H1 (cell line): ENCODE data around the gene ITGB2. TPM values are rescaled to one million over a fixed set of nuclear protein-coding genes. Genes with fewer than 3 reads are reported as not detected.

Source experiments
- CTCF ChIA-PET: fragments of 300-600 bp; sonication (Branson Sonifier 250); formaldehyde crosslinking; loops from one replicate; lab custom pipeline; 2021; ENCODE audit not compliant: partially characterized antibody; lab: Charles Lee
- POLR2A ChIA-PET: fragments of 300-600 bp; sonication (Branson Sonifier 250); formaldehyde crosslinking; loops from one replicate; lab custom pipeline; 2021; ENCODE audit warnings: inconsistent platforms; ENCODE audit not compliant: partially characterized antibody; lab: Charles Lee
- DNase-seq, 2 experiments: peaks; one replicate each; pipeline versions ENCODE4 v3.0.0 to v3.0.0-alpha.2; 2010 to 2022; ENCODE audit warnings: low spot score in 2 of 2, low read depth in 1 of 2, mixed read lengths in 1 of 2
- FAIRE-seq: peaks from 2 replicates; lab custom pipeline; 2011; peaks lifted over from hg19 to GRCh38; lab: Jason Lieb, UNC
- H2AFZ ChIP-seq: 2 replicates; pipeline ENCODE4 v1.8.1; 2012; ENCODE audit warnings: low read length, inconsistent platforms
- H2AK5ac ChIP-seq: 2 replicates; pipeline ENCODE4 v1.6.1; 2013; ENCODE audit warnings: low read depth, low read length
- H2BK120ac ChIP-seq: replicated peaks from 2 replicates; pipeline ENCODE3; 2013; ENCODE audit warnings: low read depth, low read length, inconsistent platforms
- H2BK12ac ChIP-seq: 2 replicates; pipeline ENCODE4 v1.6.1; 2013; ENCODE audit warnings: low read depth, low read length
- H2BK15ac ChIP-seq: 2 replicates; pipeline ENCODE4 v1.6.1; 2013; ENCODE audit warnings: low read length
- H2BK20ac ChIP-seq: 2 replicates; pipeline ENCODE4 v1.6.1; 2013; ENCODE audit warnings: low read length
- H2BK5ac ChIP-seq: 2 replicates; pipeline ENCODE4 v1.6.1; 2013; ENCODE audit warnings: low read depth, low read length
- H3K14ac ChIP-seq: 2 replicates; pipeline ENCODE4 v1.6.1; 2013; ENCODE audit warnings: inconsistent platforms; ENCODE audit not compliant: insufficient read length
- H3K18ac ChIP-seq: 2 replicates; pipeline ENCODE4 v1.6.1; 2013; ENCODE audit warnings: low read length; ENCODE audit errors: extremely low read depth
- H3K23ac ChIP-seq: 2 replicates; pipeline ENCODE4 v1.6.1; 2013; ENCODE audit warnings: inconsistent platforms; ENCODE audit not compliant: insufficient read length
- H3K23me2 ChIP-seq: 2 replicates; pipeline ENCODE4 v1.6.1; 2013; ENCODE audit warnings: low read depth, low read length
- H3K27ac ChIP-seq: 2 replicates; pipeline ENCODE4 v1.6.1; 2011; ENCODE audit warnings: low read depth, low read length, inconsistent platforms
- H3K27me3 ChIP-seq, 4 experiments: replicated peaks in 1 of 4; 1 replicate in 1 of 4; 2 replicates in 3 of 4; pipeline versions ENCODE4 v1.6.1 to v1.8.1; 2011 to 2013; ENCODE audit warnings: low read length in 3 of 4, mild to moderate bottlenecking in 3 of 4, inconsistent platforms in 2 of 4, mixed read lengths in 2 of 4, moderate library complexity in 1 of 4; ENCODE audit not compliant: control insufficient read depth in 3 of 4, insufficient read depth in 3 of 4; ENCODE audit errors: extremely low read depth in 1 of 4
- H3K36me3 ChIP-seq, 4 experiments: 2 replicates each; pipeline versions ENCODE4 v1.6.1 to v1.8.1; 2011 to 2013; ENCODE audit warnings: mild to moderate bottlenecking in 4 of 4, low read length in 3 of 4, moderate library complexity in 2 of 4, control low read depth in 1 of 4, inconsistent platforms in 1 of 4; ENCODE audit not compliant: insufficient read depth in 4 of 4, control insufficient read depth in 2 of 4
- H3K4ac ChIP-seq: replicated peaks from 2 replicates; pipeline ENCODE3; 2013; ENCODE audit warnings: low read length, low read depth, mixed read lengths, inconsistent platforms; ENCODE audit not compliant: insufficient read length
- H3K4me1 ChIP-seq, 4 experiments: replicated peaks in 1 of 4; 1 replicate in 1 of 4; 2 replicates in 3 of 4; pipeline versions ENCODE4 v1.6.1 to v1.8.1; 2011 to 2013; ENCODE audit warnings: low read length in 3 of 4, inconsistent platforms in 2 of 4, mixed read lengths in 1 of 4; ENCODE audit not compliant: insufficient read depth in 4 of 4, control insufficient read depth in 3 of 4
- H3K4me2 ChIP-seq, 2 experiments: 2 replicates each; pipeline versions ENCODE4 v1.6.1 to v1.8.1; 2011 to 2013; ENCODE audit warnings: low read depth in 2 of 2, low read length in 2 of 2, control low read depth in 1 of 2, inconsistent platforms in 1 of 2, mild to moderate bottlenecking in 1 of 2; ENCODE audit not compliant: insufficient read depth in 1 of 2
- H3K4me3 ChIP-seq, 4 experiments: fragments of 200-600, 300-600 bp in 1 of 4; sonication (generic), shearing (Covaris generic), sonication (Bioruptor Twin) in 1 of 4; 2 replicates each; pipeline versions ENCODE4 v1.5.1 to v1.8.1; 2011 to 2016; ENCODE audit warnings: low read length in 4 of 4, low read depth in 3 of 4, control low read depth in 2 of 4, inconsistent platforms in 2 of 4, mild to moderate bottlenecking in 2 of 4, mixed read lengths in 1 of 4, moderate library complexity in 1 of 4; ENCODE audit not compliant: insufficient read depth in 2 of 4; ENCODE audit errors: extremely low read depth in 1 of 4
- H3K56ac ChIP-seq: replicated peaks from 2 replicates; pipeline ENCODE3; 2013; ENCODE audit warnings: low read depth, mild to moderate bottlenecking, mixed read lengths, low read length, inconsistent platforms; ENCODE audit not compliant: insufficient read length
- H3K79me1 ChIP-seq: 2 replicates; pipeline ENCODE4 v1.6.1; 2013; ENCODE audit warnings: low read depth, low read length, control low read depth
- H3K79me2 ChIP-seq, 2 experiments: 2 replicates each; pipeline versions ENCODE4 v1.6.1 to v1.8.1; 2012 to 2013; ENCODE audit warnings: low read length in 2 of 2, mild to moderate bottlenecking in 2 of 2, inconsistent platforms in 1 of 2; ENCODE audit not compliant: insufficient read depth in 2 of 2, control insufficient read depth in 1 of 2
- H3K9ac ChIP-seq, 4 experiments: replicated peaks in 1 of 4; 1 replicate in 1 of 4; 2 replicates in 3 of 4; pipeline versions ENCODE4 v1.6.1 to v1.8.1; 2011 to 2013; ENCODE audit warnings: low read depth in 3 of 4, low read length in 3 of 4, control low read depth in 2 of 4, mild to moderate bottlenecking in 2 of 4, moderate library complexity in 2 of 4, inconsistent platforms in 1 of 4; ENCODE audit errors: extremely low read depth in 1 of 4
- H3K9me3 ChIP-seq, 2 experiments: 2 replicates each; pipeline versions ENCODE4 v1.6.1 to v1.8.1; 2012 to 2013; ENCODE audit warnings: mild to moderate bottlenecking in 2 of 2, moderate library complexity in 2 of 2, control low read depth in 1 of 2, inconsistent platforms in 1 of 2, low read depth in 1 of 2, low read length in 1 of 2, mixed read lengths in 1 of 2; ENCODE audit not compliant: insufficient read depth in 2 of 2
- H4K20me1 ChIP-seq, 2 experiments: replicated peaks in 1 of 2; 2 replicates each; pipeline versions ENCODE3 to v1.8.1; 2011 to 2013; ENCODE audit warnings: inconsistent platforms in 2 of 2, low read length in 2 of 2, mild to moderate bottlenecking in 1 of 2; ENCODE audit not compliant: insufficient read depth in 2 of 2, control insufficient read depth in 1 of 2
- H4K5ac ChIP-seq: 2 replicates; pipeline ENCODE4 v1.6.1; 2013; ENCODE audit warnings: low read length, low read depth, mixed read lengths, inconsistent platforms; ENCODE audit not compliant: insufficient read length
- H4K8ac ChIP-seq: 2 replicates; pipeline ENCODE4 v1.8.0; 2013; ENCODE audit warnings: mild to moderate bottlenecking, moderate library complexity, low read length, inconsistent platforms; ENCODE audit not compliant: insufficient read depth; ENCODE audit errors: extremely low read depth
- H4K91ac ChIP-seq: replicated peaks from 2 replicates; pipeline ENCODE3; 2013; ENCODE audit warnings: low read length, mixed read lengths, inconsistent platforms; ENCODE audit not compliant: insufficient read length
- BCL11A ChIP-seq, 2 experiments: IDR thresholded peaks; one replicate each; pipeline ENCODE4 v1.6.1; 2011; ENCODE audit warnings: low read depth in 2 of 2, low read length in 2 of 2, mild to moderate bottlenecking in 2 of 2
- E2F6 ChIP-seq: IDR thresholded peaks from 2 replicates; pipeline ENCODE4 v1.6.1; 2012; ENCODE audit warnings: inconsistent platforms
- FOSL1 ChIP-seq: IDR thresholded peaks from 2 replicates; pipeline ENCODE4 v1.6.1; 2011; ENCODE audit warnings: mild to moderate bottlenecking, low read depth, low read length, moderate library complexity; ENCODE audit not compliant: insufficient read depth
- HDAC2 ChIP-seq, 2 experiments: fragments of 300-600 bp in 1 of 2; sonication (generic) in 1 of 2; IDR thresholded peaks; 2 replicates each; pipeline ENCODE4 v1.6.1; 2011 to 2012; ENCODE audit warnings: low read depth in 2 of 2, low read length in 2 of 2, mild to moderate bottlenecking in 2 of 2, moderate library complexity in 2 of 2, borderline replicate concordance in 1 of 2, inconsistent platforms in 1 of 2
- KDM5A ChIP-seq: fragments of 200-600 bp; IDR thresholded peaks from 2 replicates; pipeline ENCODE4 v1.7.1; 2012; ENCODE audit warnings: mild to moderate bottlenecking, low read length, inconsistent platforms, mixed read lengths
- PHF8 ChIP-seq: fragments of 200-600 bp; sonication (generic); conservative IDR thresholded peaks from 2 replicates; pipeline ENCODE4 v1.7.1; 2012; ENCODE audit warnings: low read depth, mild to moderate bottlenecking, inconsistent platforms, low read length, moderate library complexity
- POLR2A ChIP-seq, 2 experiments: IDR thresholded peaks; 1 replicate in 1 of 2; 2 replicates in 1 of 2; pipeline ENCODE4 v1.6.1; 2011; ENCODE audit warnings: low read depth in 2 of 2, low read length in 2 of 2, mild to moderate bottlenecking in 2 of 2; ENCODE audit errors: control extremely low read depth in 1 of 2
- RFX5 ChIP-seq: IDR thresholded peaks from 2 replicates; pipeline ENCODE4 v1.6.1; 2011; ENCODE audit warnings: low read depth, low read length, improper control_type of control experiment, borderline replicate concordance
- RXRA ChIP-seq: IDR thresholded peaks from 2 replicates; pipeline ENCODE4 v1.6.1; 2011; ENCODE audit warnings: low read depth, mild to moderate bottlenecking, low read length, moderate library complexity; ENCODE audit not compliant: insufficient read depth
- SP1 ChIP-seq: IDR thresholded peaks from 2 replicates; pipeline ENCODE4 v1.6.1; 2011; ENCODE audit warnings: low read depth, low read length
- SRF ChIP-seq: IDR thresholded peaks from 2 replicates; pipeline ENCODE4 v1.6.1; 2011; ENCODE audit warnings: mild to moderate bottlenecking, low read depth, low read length, moderate library complexity
- SUZ12 ChIP-seq: fragments of 200-600 bp; sonication (generic); IDR thresholded peaks from 2 replicates; pipeline ENCODE4 v1.6.1; 2012; ENCODE audit warnings: mild to moderate bottlenecking, inconsistent platforms, low read length, moderate library complexity, mixed read lengths
- TAF1 ChIP-seq: IDR thresholded peaks from 2 replicates; pipeline ENCODE4 v1.6.1; 2011; ENCODE audit warnings: mild to moderate bottlenecking, low read depth, low read length
- TAF7 ChIP-seq: optimal IDR thresholded peaks from 2 replicates; pipeline ENCODE3; 2011; ENCODE audit warnings: low read depth, mild to moderate bottlenecking, inconsistent platforms, low read length, moderate library complexity, borderline replicate concordance
- WGBS, 2 experiments: shearing (Covaris generic) in 1 of 2; methylation state at CpG; one replicate each; pipeline versions ENCODE4 v1.1.6 to v1.1.7; 2013 to 2015; ENCODE audit warnings: low lambda C conversion rate in 2 of 2, mixed read lengths in 2 of 2, inconsistent platforms in 1 of 2, low coverage in 1 of 2, missing lambda C conversion rate in 1 of 2; ENCODE audit not compliant: insufficient replicate concordance in 2 of 2, insufficient coverage in 1 of 2, insufficient read length in 1 of 2; ENCODE audit errors: extremely low coverage in 1 of 2, missing lambda C conversion rate in 1 of 2; 5-methylcytosine and 5-hydroxymethylcytosine counted together
- polyA plus RNA-seq, 7 experiments: library from polyadenylated mRNA; depleted of rRNA in 3 of 7; stranded (reverse) in 5 of 7; unstranded in 2 of 7; fragments of >200 nt in 5 of 7; fragments of 200-250 nt in 2 of 7; gene quantifications; 1 replicate in 5 of 7; 2 replicates in 1 of 7; 4 replicates in 1 of 7; pipeline versions ENCODE4 v1.2.1 to v1.2.3, GENCODE V29; 2011 to 2013; ENCODE audit warnings: missing spikeins in 2 of 7, mixed read lengths in 2 of 7
- total RNA-seq: library from RNA; stranded (reverse); fragmentation: NEBNext Ultra II Directional; extraction: Animal tissue kit (Norgen Biotek cat#: 25700); gene quantifications from 2 replicates; pipeline ENCODE4 v1.2.1, GENCODE V29; 2021

ITGB2 gene
- total and polyA plus RNA-seq, 2 of the 8 experiments (the other 6 are each of a cell fraction or from before 2014, with no cell fraction given) = 0.24 to 0.63 TPM

GRCh38 chr21:44855572-44855971, 65.1 kb downstream of the ITGB2 start:
- H3K4ac ChIP-seq = no peak overlapping the region
- no peak overlapping the region for H4K5ac ChIP-seq
- H2BK20ac ChIP-seq = no peak overlapping the region
- no peak overlapping the region for H2AK5ac ChIP-seq
- no peak overlapping the region for H2BK5ac ChIP-seq
- no peaks in the 10 kb centered on the region for H3K4me1 ChIP-seq
- H4K91ac ChIP-seq = no peak overlapping the region
- H2BK12ac ChIP-seq = no peak overlapping the region
- H3K36me3 ChIP-seq = peaks cover 10 to 54% (median 40%) of the 10 kb centered on the region in 4 experiments; a peak in 7 of 8 replicates
- no peak overlapping the region for H3K14ac ChIP-seq
- no peaks in the 10 kb centered on the region for H3K9me3 ChIP-seq
- H3K23me2 ChIP-seq = no peaks in the 10 kb centered on the region
- FAIRE-seq = no peak
- WGBS, 2 experiments = 94% methylated on average over 14 of the region's 14 CpGs; no CpG with 5 or more reads in 1 of the 2 experiments
- no peak overlapping the region for H2BK120ac ChIP-seq
- no peak overlapping the region for H3K9ac ChIP-seq
- H4K20me1 ChIP-seq = peaks cover 4 to 27% of the 10 kb centered on the region in 2 experiments
- ChIA-PET POLR2A (interaction anchor here (1.4 to 1.5 kb wide), 2 partner anchors 17 to 57 kb away, joined by 3 to 6 read pairs; no protein-coding TSS in a partner anchor), CTCF (interaction anchor here (1.7 kb wide), 1 partner anchor 79 kb away, joined by 3 read pairs; no protein-coding TSS in a partner anchor)
- H3K27ac ChIP-seq = no peak overlapping the region
- peak overlapping the region; percentile 58; the same call in 1 of the 2 replicates for H4K8ac ChIP-seq
- peaks cover 6% of the 10 kb centered on the region; the same call in 1 of the 2 replicates for H3K79me1 ChIP-seq
- H3K4me3 ChIP-seq = no peak overlapping the region
- no peak overlapping the region for H3K4me2 ChIP-seq
- H2BK15ac ChIP-seq = no peak overlapping the region
- DNase-seq = no peak
- H3K56ac ChIP-seq = no peak overlapping the region
- H3K23ac ChIP-seq = no peak overlapping the region
- no peaks in the 10 kb centered on the region for H3K27me3 ChIP-seq
- H2AFZ ChIP-seq = no peak overlapping the region
- H3K79me2 ChIP-seq = peaks cover 0 to 20% of the 10 kb centered on the region in 2 experiments; a peak in 1 of 4 replicates
- H3K18ac ChIP-seq = no peak overlapping the region
- TF ChIP-seq PHF8 (no peak), KDM5A (no peak), FOSL1 (no peak), RXRA (no peak), SP1 (no peak), E2F6 (no peak), POLR2A (IDR thresholded peaks at IDR 0.05; ENCODE audit: control extremely low read depth in 1 of 2, low read depth in 2 of 2, low read length in 2 of 2) (no peak), SRF (no peak), RFX5 (no peak), SUZ12 (no peak), TAF7 (no peak), TAF1 (no peak), BCL11A (IDR thresholded peaks at IDR 0.05; ENCODE audit: low read depth in 2 of 2, low read length in 2 of 2) (no peak), HDAC2 (IDR thresholded peaks at IDR 0.05; ENCODE audit: borderline replicate concordance in 1 of 2, low read depth in 2 of 2, low read length in 2 of 2) (no peak)
